Stimulated activated naive CD4-positive, alpha-beta T cell (primary cell): Measurements from ENCODE around the gene CLIP2.

Source experiments
- DNase-seq, 6 experiments: peaks; one replicate each; lab custom pipeline; 2025; lab: John Stamatoyannopoulos, UW

CLIP2 gene

GRCh38 chr7:74271742-74272141 is 17.5 kb upstream of the CLIP2 start:
- no peak for DNase-seq

- no peak for DNase-seq
Measured at GRCh38 chr7:74272305-74273038, 16.7 kb upstream of the CLIP2 start.

GRCh38 chr7:74275401-74275881 is 13.8 kb upstream of the CLIP2 start:
- DNase-seq = no peak

- no peak for DNase-seq
Measured at GRCh38 chr7:74277636-74278035, 11.6 kb upstream of the CLIP2 start.

- DNase-seq = no peak
Measured at GRCh38 chr7:74280985-74281384, 8.2 kb upstream of the CLIP2 start.

- DNase-seq = no peak
Measured at GRCh38 chr7:74282748-74283459, 6.3 kb upstream of the CLIP2 start.

- DNase-seq = no peak
Measured at GRCh38 chr7:74283858-74284447, 5.3 kb upstream of the CLIP2 start.

GRCh38 chr7:74284781-74285259 is 4.4 kb upstream of the CLIP2 start:
- no peak for DNase-seq

- no peak for DNase-seq
Measured at GRCh38 chr7:74286131-74286530, 3.1 kb upstream of the CLIP2 start.

- DNase-seq = no peak
Measured at GRCh38 chr7:74287303-74288033, 1.7 kb upstream of the CLIP2 start.

- DNase-seq = no peak
Measured at GRCh38 chr7:74288034-74288881, 949 bp upstream of the CLIP2 start.

- DNase-seq = peak in 4 of 6 experiments; percentile 4 to 36 (median 20)
Measured at GRCh38 chr7:74289659-74290552, 699 bp downstream of the CLIP2 start.

GRCh38 chr7:74290553-74290950 is 1.3 kb downstream of the CLIP2 start:
- DNase-seq = peak in 1 of 6 experiments; percentile 12

- DNase-seq = no peak
Measured at GRCh38 chr7:74290981-74291441, 1.8 kb downstream of the CLIP2 start.

GRCh38 chr7:74291535-74291934 is 2.3 kb downstream of the CLIP2 start:
- DNase-seq = no peak

GRCh38 chr7:74292757-74293576 is 3.8 kb downstream of the CLIP2 start:
- DNase-seq = no peak

GRCh38 chr7:74293577-74293908 is 4.3 kb downstream of the CLIP2 start:
- no peak for DNase-seq

- DNase-seq = no peak
Measured at GRCh38 chr7:74294191-74294998, 5.2 kb downstream of the CLIP2 start.
